DMS53 treated with DMSO at 0.1 percent for 48 hours (cell line): Measurements from ENCODE around the gene PTPRB.
"Not testable (repeated sequence)": the region's sequence is repeated elsewhere in the genome, so short reads cannot be mapped to it uniquely, and the experiment has no call there.

Experiments
- DNase-seq: peaks from one replicate; lab custom pipeline; 2025; ENCODE audit not compliant: unreplicated experiment; lab: John Stamatoyannopoulos, UW

PTPRB gene

GRCh38 chr12:70549340-70550179 is 87.7 kb downstream of the PTPRB start:
- no peak for DNase-seq

DNA sequence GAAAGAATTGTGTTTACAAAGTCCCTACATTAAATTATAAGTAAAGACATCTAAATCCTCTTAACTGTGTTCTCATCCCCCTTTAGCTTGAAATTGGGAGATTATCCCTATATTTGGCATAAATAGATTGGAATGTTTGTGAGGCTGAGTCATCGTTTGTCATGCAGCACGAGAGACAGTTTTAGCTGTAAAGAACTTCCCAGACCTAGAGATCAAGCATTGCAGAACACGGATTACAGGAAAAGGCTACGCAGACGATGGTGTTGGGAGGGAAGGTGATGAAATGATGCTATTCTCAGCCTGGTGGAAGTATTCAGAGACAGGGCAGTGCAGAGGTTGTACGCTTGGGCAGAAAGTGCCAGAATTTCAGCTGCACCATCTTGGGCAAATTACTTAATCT is 93.8 kb downstream of the PTPRB start:
- DNase-seq, result peak; percentile 41

DNA sequence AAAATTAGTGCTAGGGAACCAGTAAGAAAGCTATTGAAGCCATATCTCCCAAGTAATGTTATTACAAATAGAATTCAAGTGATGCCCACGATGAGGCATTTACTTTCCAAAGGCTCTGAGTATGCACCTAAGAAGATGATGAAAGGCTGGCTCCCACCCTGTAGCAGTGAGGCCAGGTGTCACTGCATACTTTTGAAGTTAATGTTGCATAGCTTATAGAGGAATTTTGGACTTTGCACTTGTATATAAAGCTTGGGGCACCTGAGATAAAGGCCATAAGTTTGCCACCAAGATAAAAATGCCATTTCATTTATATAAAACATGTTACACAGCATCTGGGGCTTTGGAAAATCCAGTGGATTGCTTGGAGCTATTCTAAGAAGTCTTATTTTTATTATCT is 96.2 kb downstream of the PTPRB start:
- DNase-seq, result no peak

DNA sequence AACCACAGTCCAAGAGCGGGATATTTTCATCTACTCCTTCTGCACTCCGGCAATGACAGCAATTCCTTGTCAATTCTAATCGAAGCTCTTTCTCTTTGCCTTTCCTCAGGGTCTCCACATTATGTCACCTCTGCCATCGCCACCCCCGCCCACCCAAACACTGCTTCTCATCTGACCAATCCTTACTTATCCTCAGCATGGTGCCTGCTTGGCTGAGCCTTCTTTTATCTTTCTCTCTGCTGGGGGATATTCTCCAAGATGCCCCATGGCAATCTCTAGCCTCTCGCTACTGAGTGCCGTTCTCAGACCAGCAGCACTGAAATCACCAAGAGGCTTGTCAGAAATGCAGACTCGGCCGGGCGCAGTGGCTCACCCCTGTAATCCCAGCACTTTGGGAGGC is 100.6 kb downstream of the PTPRB start:
- DNase-seq, result no peak

GRCh38 chr12:70535896-70536374 is 101.3 kb downstream of the PTPRB start:
- no peak for DNase-seq

DNA sequence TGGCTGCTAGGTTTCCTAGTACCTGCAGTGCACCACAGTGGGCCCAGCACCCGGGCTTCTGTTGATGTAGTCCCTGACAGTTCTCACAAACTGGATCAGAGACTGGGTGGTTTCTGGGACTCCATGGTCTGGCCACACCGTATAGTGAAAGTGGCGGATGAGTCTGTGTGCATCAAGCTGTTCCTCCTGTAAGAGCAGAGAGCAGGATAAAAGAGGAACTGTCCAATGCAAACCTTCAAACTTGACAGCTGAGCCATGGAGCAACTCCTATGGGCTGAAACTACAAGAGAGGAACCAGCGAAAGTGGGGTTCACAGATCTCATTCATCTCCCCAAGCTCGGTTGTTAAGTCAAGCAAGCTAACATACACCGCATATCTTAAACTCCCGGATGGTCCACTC is 102.8 kb downstream of the PTPRB start:
- no peak for DNase-seq

GRCh38 chr12:70529647-70530046 is 107.6 kb downstream of the PTPRB start:
- no peak for DNase-seq

GRCh38 chr12:70520847-70521246 is 116.4 kb downstream of the PTPRB start:
- DNase-seq, result no peak

GRCh38 chr12:70513426-70513825 is 123.8 kb downstream of the PTPRB start:
- no peak for DNase-seq

DNA sequence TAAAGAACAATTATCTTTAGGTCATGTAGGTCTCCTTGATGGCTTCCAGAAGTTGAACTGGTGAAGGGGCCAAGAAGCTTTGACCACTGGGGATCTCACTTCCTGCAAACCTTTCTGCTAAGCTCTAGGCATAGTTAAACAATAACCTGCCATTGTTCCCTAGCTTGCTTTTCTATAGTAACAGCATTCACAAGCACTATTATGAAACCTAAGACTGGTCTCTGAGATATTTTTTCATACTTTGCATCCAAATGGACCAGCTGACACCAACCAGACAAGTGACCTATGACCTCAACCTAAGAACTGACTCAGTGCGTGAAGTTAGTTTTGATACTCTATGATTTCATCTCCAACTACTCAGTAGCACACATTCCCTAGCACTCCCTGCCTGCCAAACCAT is 129.1 kb downstream of the PTPRB start:
- peak; percentile 90 for DNase-seq

DNA sequence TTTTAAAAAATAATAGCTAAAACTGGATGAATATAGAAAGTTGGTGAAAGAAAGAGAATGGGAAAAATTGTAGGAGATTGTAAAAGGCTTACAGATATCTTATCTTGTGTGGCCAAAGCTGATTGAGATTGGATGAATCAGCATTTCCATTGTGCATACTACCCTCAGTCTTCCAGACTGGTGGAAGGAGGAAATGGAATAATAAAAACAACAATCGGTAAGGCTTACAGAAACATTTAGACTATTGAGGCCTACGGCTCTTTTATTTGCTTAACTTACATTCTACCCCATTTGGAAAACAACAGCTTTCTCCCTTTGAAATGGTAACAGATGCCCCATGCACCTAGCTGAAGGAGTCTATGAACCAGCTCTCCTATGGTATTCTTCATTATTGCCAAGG is 129.8 kb downstream of the PTPRB start:
- DNase-seq, result peak; percentile 61

GRCh38 chr12:70497508-70497907 is 139.7 kb downstream of the PTPRB start:
- DNase-seq, result no peak

- not testable (repeated sequence) for DNase-seq
Measured at GRCh38 chr12:70492904-70493303, 144.3 kb downstream of the PTPRB start.

DNA sequence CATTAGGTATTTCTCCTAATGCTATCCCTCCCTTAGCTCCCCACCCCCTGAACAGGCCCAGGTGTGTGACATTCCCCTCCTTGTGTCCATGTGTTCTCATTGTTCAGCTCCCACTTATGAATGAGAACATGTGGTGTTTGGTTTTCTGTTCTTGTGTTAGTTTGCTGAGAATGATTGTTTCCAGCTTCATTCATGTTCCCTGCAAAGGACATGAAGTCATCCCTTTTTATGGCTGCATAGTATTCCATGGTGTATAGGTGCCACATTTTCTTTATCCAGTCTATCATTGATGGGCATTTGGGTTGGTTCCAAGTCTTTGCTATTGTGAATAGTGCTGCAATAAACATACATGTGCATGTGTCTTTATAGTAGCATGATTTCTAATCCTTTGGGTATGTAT is 146.3 kb downstream of the PTPRB start:
- DNase-seq, result not testable (repeated sequence)

- no peak for DNase-seq
Measured at GRCh38 chr12:70487440-70487839, 149.8 kb downstream of the PTPRB start.

GRCh38 chr12:70486588-70486987 is 150.6 kb downstream of the PTPRB start:
- DNase-seq, result no peak

- no peak for DNase-seq
Measured at GRCh38 chr12:70485704-70486103, 151.5 kb downstream of the PTPRB start.

DNA sequence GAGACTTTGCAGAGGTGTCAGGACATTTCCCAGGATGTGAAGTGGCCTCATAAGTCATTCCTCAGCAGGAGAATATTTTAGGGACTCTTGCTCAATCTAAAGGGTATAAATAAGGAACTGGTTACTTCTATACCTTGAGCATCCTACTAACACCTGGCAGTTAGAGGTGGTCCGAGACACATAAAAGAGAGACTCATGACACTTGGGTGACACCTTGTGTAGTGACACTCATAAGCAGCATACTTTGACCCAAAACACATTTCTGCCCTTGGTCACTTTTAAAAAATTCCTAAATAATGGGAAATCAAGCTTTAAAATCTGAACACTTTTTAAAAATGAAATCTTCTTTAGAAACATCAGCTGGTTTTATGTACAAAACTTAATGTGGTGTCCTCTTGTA is 152.8 kb downstream of the PTPRB start:
- DNase-seq, result no peak

- no peak for DNase-seq
Measured at GRCh38 chr12:70482764-70483163, 154.5 kb downstream of the PTPRB start.

DNA sequence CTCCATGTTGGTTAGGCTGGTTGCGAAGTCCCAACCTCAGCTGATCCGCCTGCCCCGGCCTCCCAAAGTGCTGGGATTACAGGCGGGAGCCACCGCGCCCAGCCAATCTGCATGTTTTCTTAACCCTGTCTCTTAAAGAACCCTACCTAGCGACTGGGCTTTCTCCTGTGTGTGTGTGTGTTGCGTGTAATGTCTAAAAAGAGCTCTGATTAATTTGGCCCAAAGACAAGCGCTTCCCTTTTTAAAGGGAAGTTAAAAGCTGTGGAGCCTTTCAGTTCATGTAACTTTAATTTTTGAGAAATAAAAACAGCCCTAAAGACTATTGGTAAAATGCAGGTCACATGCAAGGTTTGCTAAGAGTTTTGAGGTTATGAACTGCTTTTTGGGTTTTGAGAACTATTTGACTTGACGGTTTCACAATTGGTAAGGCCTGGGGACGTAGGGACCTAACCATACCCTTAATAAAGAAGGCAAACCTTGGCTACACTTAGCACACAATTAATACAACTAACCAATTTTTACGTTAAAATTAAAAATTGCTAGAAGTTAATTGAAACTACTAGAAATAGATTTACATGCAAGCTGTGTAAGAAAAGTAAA is 167.9 kb downstream of the PTPRB start:
- no peak for DNase-seq

DNA sequence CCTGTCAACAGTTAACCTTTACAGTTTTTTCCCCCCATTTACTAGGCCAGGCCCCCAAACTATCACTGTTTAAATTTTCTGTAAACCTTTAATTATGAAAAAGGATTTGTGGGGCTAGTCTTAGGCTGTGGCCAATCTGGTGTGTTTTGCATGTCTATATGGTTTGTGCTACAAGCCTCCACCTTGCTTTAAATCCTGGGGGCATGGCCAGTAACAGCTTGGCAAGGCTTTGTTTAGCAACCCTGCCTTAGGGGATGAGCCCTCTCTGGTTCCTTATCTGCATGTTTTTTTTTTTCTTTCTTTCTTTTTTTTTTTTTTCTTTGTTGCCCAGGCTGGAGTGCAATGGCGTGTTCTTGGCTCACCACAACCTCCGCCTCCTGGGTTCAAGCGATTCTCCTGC is 168.5 kb downstream of the PTPRB start:
- DNase-seq, result no peak

- DNase-seq, result no peak
Measured at GRCh38 chr12:70467918-70468733, 169.1 kb downstream of the PTPRB start.
